Fibroblast of mammary gland (primary cell): ENCODE measurements around the gene TTC33.

Experiments
- DNase-seq: peaks from one replicate; pipeline ENCODE4 v3.0.0-alpha.2; 2010; ENCODE audit warnings: low read depth
- H3K4me3 ChIP-seq: 2 replicates; pipeline ENCODE4 v1.5.1; 2011; ENCODE audit warnings: low read depth, mild to moderate bottlenecking, low read length, moderate library complexity; ENCODE audit not compliant: control insufficient read depth
- TF ChIP-seq, protein P1 (sequence below): conservative IDR thresholded peaks from 2 replicates; pipeline ENCODE4 v1.5.1; 2011; ENCODE audit warnings: low read depth, low read length, inconsistent platforms; ENCODE audit not compliant: control insufficient read depth, insufficient read depth

Gene TTC33

DNA sequence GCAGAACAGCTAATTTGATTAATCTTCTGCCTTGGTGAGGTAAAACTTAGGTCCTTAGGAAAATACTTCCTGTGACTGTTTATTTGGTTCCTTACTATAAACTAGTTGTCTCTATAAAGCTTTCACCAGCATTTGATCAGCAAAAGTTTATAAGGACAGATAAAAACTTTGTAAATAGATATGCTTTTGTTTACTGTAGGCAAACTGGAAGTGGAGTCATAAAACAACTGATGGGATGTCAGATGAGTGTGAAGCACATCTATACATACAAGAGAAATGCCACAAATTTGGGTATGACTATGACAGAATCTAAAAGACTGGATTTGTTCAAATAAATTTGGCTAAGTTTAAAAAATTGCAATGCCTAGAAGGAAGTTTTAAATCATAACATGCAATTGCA, 70.6 kb downstream of the TTC33 start:
- TF ChIP-seq, protein P1, sequence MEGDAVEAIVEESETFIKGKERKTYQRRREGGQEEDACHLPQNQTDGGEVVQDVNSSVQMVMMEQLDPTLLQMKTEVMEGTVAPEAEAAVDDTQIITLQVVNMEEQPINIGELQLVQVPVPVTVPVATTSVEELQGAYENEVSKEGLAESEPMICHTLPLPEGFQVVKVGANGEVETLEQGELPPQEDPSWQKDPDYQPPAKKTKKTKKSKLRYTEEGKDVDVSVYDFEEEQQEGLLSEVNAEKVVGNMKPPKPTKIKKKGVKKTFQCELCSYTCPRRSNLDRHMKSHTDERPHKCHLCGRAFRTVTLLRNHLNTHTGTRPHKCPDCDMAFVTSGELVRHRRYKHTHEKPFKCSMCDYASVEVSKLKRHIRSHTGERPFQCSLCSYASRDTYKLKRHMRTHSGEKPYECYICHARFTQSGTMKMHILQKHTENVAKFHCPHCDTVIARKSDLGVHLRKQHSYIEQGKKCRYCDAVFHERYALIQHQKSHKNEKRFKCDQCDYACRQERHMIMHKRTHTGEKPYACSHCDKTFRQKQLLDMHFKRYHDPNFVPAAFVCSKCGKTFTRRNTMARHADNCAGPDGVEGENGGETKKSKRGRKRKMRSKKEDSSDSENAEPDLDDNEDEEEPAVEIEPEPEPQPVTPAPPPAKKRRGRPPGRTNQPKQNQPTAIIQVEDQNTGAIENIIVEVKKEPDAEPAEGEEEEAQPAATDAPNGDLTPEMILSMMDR = no peak
- H3K4me3 ChIP-seq = no peak overlapping the region
- DNase-seq = no peak

DNA sequence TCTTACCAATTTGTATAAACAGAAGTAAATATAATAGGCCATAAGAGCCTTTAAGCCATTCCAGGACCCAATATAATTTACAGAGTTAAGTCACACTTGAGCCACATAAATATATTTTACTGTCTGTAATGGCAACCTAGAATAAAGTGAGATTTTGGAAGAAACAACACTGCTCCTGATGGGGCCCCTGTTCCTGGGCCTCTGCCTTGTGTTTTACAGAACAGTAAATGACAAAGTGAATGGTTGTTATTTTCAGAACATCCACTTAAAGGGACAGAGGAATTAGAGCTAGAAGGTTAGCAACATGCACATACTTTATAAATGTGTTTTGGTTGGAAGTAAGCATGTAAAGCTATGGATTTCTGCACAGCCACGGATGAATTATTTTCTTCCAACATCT, 72.5 kb downstream of the TTC33 start:
- no peak for DNase-seq
- TF ChIP-seq, protein P1 = no peak
- peak overlapping the region; percentile 73 for H3K4me3 ChIP-seq

GRCh38 chr5:40682154-40683017, 73.4 kb downstream of the TTC33 start:
- peak overlapping the region; percentile 73 for H3K4me3 ChIP-seq
- TF ChIP-seq, protein P1 = no peak
- peak; percentile 67 for DNase-seq

- peak; percentile 32 for DNase-seq
- H3K4me3 ChIP-seq = peak overlapping the region; percentile 73
- TF ChIP-seq, protein P1 = no peak
These were observed 74.2 kb downstream of the TTC33 start for GRCh38 chr5:40681363-40682153.

GRCh38 chr5:40680741-40681362, 74.9 kb downstream of the TTC33 start:
- TF ChIP-seq, protein P1 = no peak
- no peak for DNase-seq
- peak overlapping the region; percentile 73 for H3K4me3 ChIP-seq

GRCh38 chr5:40679913-40680681, 75.7 kb downstream of the TTC33 start, which contains the start of gene PTGER4:
PTGER4 (plus strand) TSS chr5:40679915; CDS start chr5:40680994, 1,079 bp downstream.
- TF ChIP-seq, protein P1 = no peak
- no peak for DNase-seq
- peak within 1 kb of the TSS; percentile 73 for H3K4me3 ChIP-seq
